K562 (cell line): ENCODE data around the gene CNTN4. TPM values are rescaled to one million over a fixed set of nuclear protein-coding genes. Genes with fewer than 3 reads are reported as not detected.

ENCODE experiments used
- ATAC-seq: fragments of 200-7000 bp; cut with Tn5 transposase; 3 replicates; pipeline ENCODE4 v1.9.1; 2020; ENCODE audit warnings: moderate library complexity
- BruUV-seq: library from RNA; stranded (reverse); fragments of 400-500 nt; replicated peaks from 2 replicates; lab custom pipeline; 2021; lab: Mats Ljungman, UMichigan
- CTCF ChIA-PET: fragments of 300-600 bp; formaldehyde crosslinking; extraction: SDS; loops from one replicate; lab custom pipeline; 2021; ENCODE audit warnings: low intra/inter-chr PET ratio; lab: Yijun Ruan, JAX
- POLR2A ChIA-PET: fragments of 300-600, 350-650 bp; sonication (Branson Sonifier 250); formaldehyde crosslinking; extraction: SDS; loops from one replicate; lab custom pipeline; 2021; ENCODE audit warnings: antibody characterized with exemption, inconsistent platforms; lab: Yijun Ruan, JAX
- DNase-seq, 4 experiments: peaks; one replicate each; pipeline versions ENCODE4 v3.0.0 to v3.0.0-alpha.2; 2011 to 2018; ENCODE audit warnings: low spot score in 3 of 4, mixed read lengths in 3 of 4; ENCODE audit errors: extremely low read depth in 1 of 4
- FAIRE-seq: peaks from 2 replicates; lab custom pipeline; 2011; peaks lifted over from hg19 to GRCh38; lab: Jason Lieb, UNC
- H2AFZ ChIP-seq: 2 replicates; pipeline ENCODE4 v1.6.0; 2011; ENCODE audit warnings: low read depth, low read length, control low read depth, inconsistent platforms
- H3K27ac ChIP-seq: fragments of 200-600 bp; 3 replicates; pipeline ENCODE4 v1.8.0; 2011; ENCODE audit warnings: low read depth, mild to moderate bottlenecking, control low read depth, inconsistent platforms, low read length, moderate library complexity, mixed read lengths; ENCODE audit errors: extremely low read depth
- H3K27me3 ChIP-seq, 2 experiments: fragments of 300-600 bp in 1 of 2; 2 replicates in 1 of 2; 3 replicates in 1 of 2; pipeline versions ENCODE4 v1.6.0 to v1.8.0; 2011; ENCODE audit warnings: inconsistent platforms in 2 of 2, low read length in 2 of 2, mild to moderate bottlenecking in 1 of 2, mixed read lengths in 1 of 2, moderate library complexity in 1 of 2; ENCODE audit not compliant: control insufficient read depth in 2 of 2, insufficient read depth in 2 of 2
- H3K36me3 ChIP-seq: fragments of 300-600 bp; 3 replicates; pipeline ENCODE4 v1.8.0; 2011; ENCODE audit warnings: mild to moderate bottlenecking, low read length, inconsistent platforms; ENCODE audit not compliant: control insufficient read depth, insufficient read depth
- H3K4me1 ChIP-seq, 2 experiments: fragments of 200-600 bp in 1 of 2; replicated peaks in 1 of 2; 2 replicates in 1 of 2; 3 replicates in 1 of 2; pipeline versions ENCODE4 v1.5.1 to v1.8.0; 2011; ENCODE audit warnings: inconsistent platforms in 2 of 2, low read length in 2 of 2, mild to moderate bottlenecking in 1 of 2, mixed read lengths in 1 of 2, moderate library complexity in 1 of 2; ENCODE audit not compliant: control insufficient read depth in 2 of 2, insufficient read depth in 2 of 2
- H3K4me2 ChIP-seq: 2 replicates; pipeline ENCODE4 v1.6.1; 2011; ENCODE audit warnings: low read length, control low read depth, inconsistent platforms, mixed read lengths; ENCODE audit not compliant: insufficient read depth
- H3K4me3 ChIP-seq: fragments of 200-600 bp; sonication (generic), shearing (Covaris generic); 2 replicates; pipeline ENCODE4 v1.5.1; 2016; ENCODE audit warnings: control low read depth, inconsistent platforms
- H3K79me2 ChIP-seq: fragments of 200-600 bp; 3 replicates; pipeline ENCODE4 v1.8.0; 2011; ENCODE audit warnings: low read length, inconsistent platforms; ENCODE audit not compliant: control insufficient read depth, insufficient read depth
- H3K9ac ChIP-seq, 2 experiments: 2 replicates each; pipeline versions ENCODE4 v1.6.0 to v1.6.1; 2011; ENCODE audit warnings: low read depth in 2 of 2, low read length in 2 of 2, control low read depth in 1 of 2, inconsistent platforms in 1 of 2, mild to moderate bottlenecking in 1 of 2, mixed read lengths in 1 of 2; ENCODE audit not compliant: insufficient read depth in 1 of 2
- H3K9me1 ChIP-seq: one replicate; pipeline ENCODE4 v1.6.0; 2011; ENCODE audit warnings: inconsistent platforms, mild to moderate bottlenecking, low read length, moderate library complexity; ENCODE audit not compliant: control insufficient read depth, insufficient read depth
- H3K9me3 ChIP-seq: replicated peaks from 2 replicates; pipeline ENCODE4 v1.5.1; 2011; ENCODE audit warnings: low read depth, low read length, inconsistent platforms; ENCODE audit not compliant: control insufficient read depth, insufficient read depth
- H4K20me1 ChIP-seq: replicated peaks from 2 replicates; pipeline ENCODE4 v1.6.1; 2011; ENCODE audit warnings: low read length, inconsistent platforms, mixed read lengths; ENCODE audit not compliant: control insufficient read depth, insufficient read depth
- BCL6 ChIP-seq: fragments of 250-450 bp; sonication (Bioruptor Pico); IDR thresholded peaks from 2 replicates; pipeline ENCODE4 v1.4.0; 2020
- FOXP1 ChIP-seq: sonication (generic); formaldehyde crosslinking; IDR thresholded peaks from 2 replicates; pipeline ENCODE4 v1.8.0; 2022; ENCODE audit warnings: mild to moderate bottlenecking, missing genetic modification reagents
- HMG20A ChIP-seq: fragments of 450-650 bp; formaldehyde crosslinking; conservative IDR thresholded peaks from 2 replicates; pipeline ENCODE4 v1.4.0; 2020; ENCODE audit warnings: mild to moderate bottlenecking, mixed read lengths
- KLF1 ChIP-seq: fragments of 450-650 bp; IDR thresholded peaks from 2 replicates; pipeline ENCODE4 v1.6.1; 2016; ENCODE audit warnings: missing genetic modification characterization, missing compliant biosample characterization
- MITF ChIP-seq: IDR thresholded peaks from 2 replicates; pipeline ENCODE4 v1.6.1; 2014; ENCODE audit warnings: antibody characterized with exemption
- MTA3 ChIP-seq: fragments of 450-650 bp; formaldehyde crosslinking; IDR thresholded peaks from 2 replicates; pipeline ENCODE4 v1.6.1; 2017; ENCODE audit warnings: mild to moderate bottlenecking, borderline replicate concordance
- PBX2 ChIP-seq, 2 experiments: IDR thresholded peaks in 1 of 2; conservative IDR thresholded peaks in 1 of 2; 2 replicates each; pipeline ENCODE4 v1.6.1; 2016; ENCODE audit warnings: low read depth in 2 of 2, mild to moderate bottlenecking in 1 of 2, missing compliant biosample characterization in 1 of 2, missing genetic modification characterization in 1 of 2, moderate library complexity in 1 of 2
- RNF2 ChIP-seq: sonication (generic); IDR thresholded peaks from 2 replicates; pipeline ENCODE4 v1.6.1; 2016
- SNAPC5 ChIP-seq: fragments of 250-450 bp; sonication (Bioruptor Pico); IDR thresholded peaks from 2 replicates; pipeline ENCODE4 v1.8.0; 2021; ENCODE audit warnings: moderate library complexity, mild to moderate bottlenecking, inconsistent platforms
- VEZF1 ChIP-seq: fragments of 200-800 bp; sonication (Bioruptor generic); IDR thresholded peaks from 2 replicates; pipeline ENCODE4 v1.6.1; 2017; ENCODE audit warnings: missing genetic modification characterization, missing compliant biosample characterization
- ZNF134 ChIP-seq: fragments of 250-450 bp; sonication (Bioruptor Pico); conservative IDR thresholded peaks from 2 replicates; pipeline ENCODE4 v1.4.0; 2020
- ZNF143 ChIP-seq: sonication (generic); formaldehyde crosslinking; IDR thresholded peaks from 2 replicates; pipeline ENCODE4 v1.9.0; 2022; ENCODE audit warnings: mild to moderate bottlenecking, missing genetic modification reagents
- ZNF146 ChIP-seq: IDR thresholded peaks from one replicate; pipeline ENCODE4 v1.6.1; 2018; ENCODE audit warnings: missing compliant biosample characterization; ENCODE audit not compliant: unreplicated experiment
- ZNF277 ChIP-seq: fragments of 250-450 bp; sonication (Bioruptor Pico); IDR thresholded peaks from 2 replicates; pipeline ENCODE4 v1.8.0; 2022; ENCODE audit warnings: inconsistent platforms, mild to moderate bottlenecking, moderate library complexity, borderline replicate concordance
- ZNF408 ChIP-seq: fragments of 250-450 bp; sonication (Bioruptor Pico); IDR thresholded peaks from 2 replicates; pipeline ENCODE4 v1.4.0; 2020; ENCODE audit warnings: low read depth, mild to moderate bottlenecking, moderate library complexity
- ZNF778 ChIP-seq: fragments of 450-650 bp; formaldehyde crosslinking; IDR thresholded peaks from 2 replicates; pipeline ENCODE4 v1.4.0; 2020; ENCODE audit warnings: mild to moderate bottlenecking, moderate library complexity
- WGBS: fragments of 100-300 bp; shearing (Covaris generic); methylation state at CpG from one replicate; pipeline ENCODE4 v1.1.6; 2016; ENCODE audit warnings: low coverage, mixed read lengths; ENCODE audit not compliant: insufficient coverage; ENCODE audit errors: missing lambda C conversion rate; 5-methylcytosine and 5-hydroxymethylcytosine counted together
- in situ Hi-C: fragments of 300-500 bp; cut with MboI; formaldehyde crosslinking; loops from 4 replicates; pipeline ENCODE4 v1.15.0; 2018; ENCODE audit warnings: inconsistent platforms, mixed read lengths
- intact Hi-C: fragments of 100-400 bp; cut with micrococcal nuclease; formaldehyde crosslinking; loops from 2 replicates; pipeline ENCODE4 v1.14.2; 2022
- polyA plus RNA-seq, 8 experiments: library from polyadenylated mRNA; depleted of rRNA in 4 of 8; stranded (reverse) in 5 of 8; unstranded in 3 of 8; fragments of >200 nt; fragmentation: Nextera tagmentation in 2 of 8; fragmentation: Illumina TruSeq in 1 of 8; extraction: Ambion mirVana in 2 of 8; extraction: Trizol in 1 of 8; gene quantifications; 2 replicates each; pipeline versions ENCODE4 v1.2.1 to v1.2.3, GENCODE V29; 2011 to 2014; ENCODE audit warnings: inconsistent platforms in 1 of 8, missing spikeins in 1 of 8
- total RNA-seq, 7 experiments: library from RNA; depleted of rRNA in 6 of 7; stranded (reverse); fragments of >200 nt in 6 of 7; fragmentation: Illumina TruSeq in 2 of 7; extraction: Trizol in 2 of 7; gene quantifications; 2 replicates each; pipeline versions ENCODE4 v1.2.1 to v1.2.3, GENCODE V29; 2011 to 2021; ENCODE audit warnings: low replicate concordance in 1 of 7

The CNTN4 gene
- total and polyA plus RNA-seq, 9 of the 15 experiments (the other 6 are each of a cell fraction or from before 2014, with no cell fraction given): not detected

GRCh38 chr3:2544718-2545117 is 446.1 kb downstream of the CNTN4 start (continued):
- TF ChIP-seq MITF (no peak), RNF2 (no peak), MTA3 (no peak), SNAPC5 (no peak)
- TF ChIP-seq, all 486 proteins: peak for 0

GRCh38 chr3:2547049-2547448 is 448.4 kb downstream of the CNTN4 start:
- H2AFZ ChIP-seq: no peak overlapping the region
- no peaks in the 10 kb centered on the region for H3K36me3 ChIP-seq
- no peaks in the 10 kb centered on the region for H3K9me1 ChIP-seq
- H3K4me2 ChIP-seq: no peak overlapping the region
- WGBS: 0% methylated on average over 4 of the region's 4 CpGs
- no peaks in the 10 kb centered on the region for H3K27me3 ChIP-seq
- in situ Hi-C loops (no loop called here), intact Hi-C loops (no loop called here)
- ChIA-PET CTCF (no interaction called here), POLR2A (no interaction called here)
- no peak for ATAC-seq
- H4K20me1 ChIP-seq: no peaks in the 10 kb centered on the region
- DNase-seq: no peak
- H3K4me3 ChIP-seq: no peak overlapping the region
- no peaks in the 10 kb centered on the region for H3K4me1 ChIP-seq
- H3K27ac ChIP-seq: no peak overlapping the region
- H3K79me2 ChIP-seq: no peaks in the 10 kb centered on the region
- H3K9ac ChIP-seq: no peak overlapping the region
- no TSS peak for BruUV-seq
- no peak for FAIRE-seq
- no peaks in the 10 kb centered on the region; the same call in 1 of the 2 replicates for H3K9me3 ChIP-seq
- TF ChIP-seq ZNF134 (CRISPR knock-in tag) (no peak), ZNF277 (CRISPR knock-in tag) (no peak), ZNF143 (CRISPR knock-in tag) (no peak), FOXP1 (CRISPR knock-in tag) (no peak), HMG20A (CRISPR knock-in tag) (no peak), ZNF778 (CRISPR knock-in tag) (no peak), ZNF408 (no peak), VEZF1 (CRISPR knock-in tag) (no peak), ZNF146 (CRISPR knock-in tag) (no peak), BCL6 (CRISPR knock-in tag) (no peak), KLF1 (tag) (no peak), PBX2 (CRISPR knock-in tag; IDR thresholded peaks at IDR 0.05; ENCODE audit: low read depth) (no peak), PBX2 (tag; conservative IDR thresholded peaks at IDR 0.05; ENCODE audit: low read depth) (no peak)
